T-helper 1 cell treated with Interleukin-12 subunit alpha and Interleukin-12 subunit beta and Interleukin-4 antibody, amounts not matched to agents 30 μg/mL and 1 μg/mL, for 36 hours (primary cell): ENCODE results near the gene FAM234B.

ENCODE experiments used
- H3K27ac Mint-ChIP-seq: one replicate; pipeline ENCODE4 v1.8.0; 2021; ENCODE audit warnings: mild to moderate bottlenecking, mixed read lengths
- H3K27me3 Mint-ChIP-seq: one replicate; pipeline ENCODE4 v1.8.0; 2021; ENCODE audit warnings: low read depth, mixed read lengths
- H3K36me3 Mint-ChIP-seq: one replicate; pipeline ENCODE4 v1.8.0; 2021; ENCODE audit warnings: low read depth, mixed read lengths
- H3K4me1 Mint-ChIP-seq: one replicate; pipeline ENCODE4 v1.8.0; 2021; ENCODE audit warnings: low read depth, mixed read lengths
- H3K4me3 Mint-ChIP-seq: one replicate; pipeline ENCODE4 v1.8.0; 2021; ENCODE audit warnings: mild to moderate bottlenecking, moderate library complexity, mixed read lengths
- H3K9me3 Mint-ChIP-seq: one replicate; pipeline ENCODE4 v1.8.0; 2021; ENCODE audit warnings: mixed read lengths

FAM234B gene

DNA sequence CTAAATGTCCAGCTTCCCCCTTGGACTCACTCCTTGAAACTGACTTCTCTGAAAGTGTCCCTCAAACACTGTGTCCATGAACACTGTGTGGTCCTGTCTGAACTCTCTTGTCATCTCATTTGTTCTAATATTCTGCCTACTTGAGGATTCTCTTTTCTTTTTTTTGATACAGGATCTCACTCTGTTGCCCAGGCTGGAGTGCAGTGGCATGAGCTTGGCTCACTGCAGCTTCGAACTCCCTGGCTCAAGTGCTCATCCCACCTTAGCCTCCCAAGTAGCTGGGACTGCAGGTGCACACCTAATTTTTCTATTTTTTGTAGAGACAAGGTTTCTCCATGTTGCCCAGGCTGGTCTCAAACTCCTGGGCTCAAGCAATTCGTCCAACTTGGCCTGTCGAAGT is 39.2 kb upstream of the FAM234B start:
- Mint-ChIP-seq H3K27ac (no peak overlapping the region), H3K27me3 (peaks cover 52% of the 10 kb centered on the region), H3K4me1 (peaks cover 10% of the 10 kb centered on the region), H3K4me3 (no peak overlapping the region), H3K9me3 (no peaks in the 10 kb centered on the region), H3K36me3 (no peaks in the 10 kb centered on the region)

DNA sequence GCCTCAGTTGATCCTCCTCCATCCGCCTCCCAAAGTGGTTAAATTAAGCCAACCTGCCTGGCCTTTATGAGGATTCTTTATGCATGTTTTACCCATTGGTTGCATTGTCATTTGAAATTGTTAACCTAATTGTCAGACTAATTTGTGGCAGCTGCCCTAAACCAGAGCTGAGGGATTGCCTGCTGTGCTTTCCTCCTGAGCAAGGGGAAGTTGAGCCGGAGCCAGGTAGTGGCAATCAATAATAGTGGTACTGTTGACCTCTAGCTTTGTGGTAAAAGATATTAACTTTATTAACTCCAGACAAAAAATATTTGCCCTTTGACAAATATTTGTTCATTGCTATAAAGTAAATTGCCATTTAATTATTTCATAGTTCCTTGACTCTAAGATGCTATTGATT is 38.5 kb upstream of the FAM234B start:
- Mint-ChIP-seq H3K9me3 (no peaks in the 10 kb centered on the region), H3K27ac (no peak overlapping the region), H3K4me3 (no peak overlapping the region), H3K4me1 (peaks cover 9% of the 10 kb centered on the region), H3K36me3 (no peaks in the 10 kb centered on the region), H3K27me3 (peaks cover 52% of the 10 kb centered on the region)

DNA sequence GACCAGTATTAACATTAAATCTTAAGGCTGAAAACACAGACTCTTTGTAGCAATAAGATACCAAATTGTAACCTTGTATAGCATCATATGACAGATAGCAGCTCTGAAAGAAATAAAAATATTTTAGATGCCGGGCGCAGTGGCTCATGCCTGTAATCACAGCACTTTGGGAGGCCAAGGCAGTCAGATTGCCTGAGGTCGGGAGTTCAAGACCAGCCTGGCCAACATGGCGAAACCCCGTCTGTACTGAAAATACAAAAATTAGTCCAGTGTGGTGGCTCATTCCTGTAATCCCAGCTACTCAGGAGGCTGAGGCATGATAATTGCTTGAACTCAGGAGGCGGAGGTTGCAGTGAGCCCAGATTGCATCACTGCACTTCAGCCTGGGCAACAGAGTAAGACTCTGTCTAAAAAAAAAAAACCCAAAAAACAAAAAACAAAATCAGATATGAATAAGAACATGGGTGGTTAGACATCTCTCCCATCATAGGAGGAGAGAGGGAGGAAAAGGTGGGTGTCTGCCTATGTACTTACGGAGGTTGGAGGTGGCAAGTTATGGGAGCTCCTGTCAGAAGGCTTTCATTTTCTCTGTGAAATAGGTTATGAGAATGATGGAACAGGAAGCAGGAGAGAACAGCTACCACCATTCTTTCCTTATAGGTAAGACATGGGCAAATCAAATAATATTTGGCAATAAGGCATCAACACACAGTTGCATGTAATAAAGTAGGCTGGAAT is 36.5 kb upstream of the FAM234B start:
- Mint-ChIP-seq H3K4me3 (no peak overlapping the region), H3K27ac (no peak overlapping the region), H3K9me3 (no peaks in the 10 kb centered on the region), H3K27me3 (peaks cover 48% of the 10 kb centered on the region), H3K4me1 (no peaks in the 10 kb centered on the region), H3K36me3 (no peaks in the 10 kb centered on the region)

DNA sequence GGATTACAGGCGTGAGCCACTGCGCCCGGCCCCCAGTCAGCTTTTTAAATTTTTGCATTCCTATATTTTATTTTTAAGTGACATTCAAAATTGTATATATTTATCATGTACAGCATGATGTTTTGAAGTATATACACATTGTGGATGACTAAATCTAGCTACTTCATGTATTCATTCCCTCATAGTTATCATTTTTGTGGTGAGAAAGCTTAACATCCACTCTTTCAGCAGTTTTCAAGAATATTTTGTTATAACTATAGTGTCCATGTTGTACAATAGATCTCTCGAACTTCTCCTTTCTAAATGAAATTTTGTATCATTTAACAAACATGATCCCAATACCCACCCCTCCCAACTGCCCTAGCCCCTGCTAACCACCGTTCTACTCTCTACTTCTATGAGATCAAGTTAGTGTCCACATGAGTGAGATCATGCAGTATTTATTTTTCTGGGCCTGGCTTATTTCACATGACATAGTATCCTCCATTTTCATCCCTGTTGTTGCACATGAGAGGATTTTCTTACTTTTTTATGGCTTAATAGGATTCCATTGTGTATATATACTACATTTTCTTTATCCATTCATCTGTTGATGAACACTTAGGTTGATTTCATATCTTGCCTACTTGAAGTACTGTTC is 35.3 kb upstream of the FAM234B start:
- H3K4me1 Mint-ChIP-seq = no peaks in the 10 kb centered on the region
- H3K27me3 Mint-ChIP-seq = peaks cover 38% of the 10 kb centered on the region
- H3K4me3 Mint-ChIP-seq = no peak overlapping the region
- no peaks in the 10 kb centered on the region for H3K36me3 Mint-ChIP-seq
- H3K9me3 Mint-ChIP-seq = no peaks in the 10 kb centered on the region
- no peak overlapping the region for H3K27ac Mint-ChIP-seq

DNA sequence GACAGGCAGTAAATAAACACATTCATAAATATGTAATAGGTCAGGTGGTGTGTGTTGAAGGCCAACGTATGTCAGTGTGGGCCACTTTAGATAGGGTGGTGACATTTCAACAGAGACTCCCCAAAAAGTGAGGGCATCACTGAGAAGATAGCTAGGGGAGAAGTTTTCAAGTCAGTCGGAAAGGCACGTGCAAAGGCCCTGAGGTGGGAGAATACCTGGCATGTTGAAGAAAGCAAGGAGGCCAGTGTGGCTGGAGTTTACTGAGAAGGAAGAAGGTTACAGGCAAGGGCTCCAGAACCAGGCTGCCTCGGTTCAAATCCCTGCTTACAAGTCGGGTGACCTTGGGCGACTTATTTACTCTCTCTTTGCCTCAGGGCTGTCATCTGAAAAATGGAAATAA is 33.1 kb upstream of the FAM234B start:
- no peaks in the 10 kb centered on the region for H3K36me3 Mint-ChIP-seq
- H3K9me3 Mint-ChIP-seq = no peaks in the 10 kb centered on the region
- H3K27ac Mint-ChIP-seq = no peak overlapping the region
- peaks cover 29% of the 10 kb centered on the region for H3K27me3 Mint-ChIP-seq
- no peak overlapping the region for H3K4me3 Mint-ChIP-seq
- no peaks in the 10 kb centered on the region for H3K4me1 Mint-ChIP-seq

DNA sequence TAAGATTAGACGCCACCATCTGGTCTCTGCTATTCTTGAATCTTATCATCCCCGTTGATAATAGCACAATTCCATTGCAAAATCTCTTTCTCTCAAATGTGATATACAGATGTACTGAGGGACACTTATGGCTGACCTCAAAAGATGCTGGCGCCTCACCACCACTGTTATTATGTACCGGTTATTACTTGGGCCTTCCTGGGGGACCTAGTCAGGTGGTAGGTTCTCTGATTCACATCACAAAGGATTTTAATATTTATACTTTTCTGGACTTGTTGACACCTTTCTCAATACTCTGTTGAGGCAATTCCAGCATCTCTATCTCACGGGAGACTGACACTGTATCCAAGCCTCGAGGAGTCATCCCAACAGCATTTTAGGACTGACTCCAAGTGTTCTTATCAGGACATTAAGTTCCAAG is 21.3 kb upstream of the FAM234B start:
- no peak overlapping the region for H3K27ac Mint-ChIP-seq
- H3K27me3 Mint-ChIP-seq = peaks cover 44% of the 10 kb centered on the region
- no peaks in the 10 kb centered on the region for H3K9me3 Mint-ChIP-seq
- no peaks in the 10 kb centered on the region for H3K4me1 Mint-ChIP-seq
- H3K36me3 Mint-ChIP-seq = no peaks in the 10 kb centered on the region
- no peak overlapping the region for H3K4me3 Mint-ChIP-seq

DNA sequence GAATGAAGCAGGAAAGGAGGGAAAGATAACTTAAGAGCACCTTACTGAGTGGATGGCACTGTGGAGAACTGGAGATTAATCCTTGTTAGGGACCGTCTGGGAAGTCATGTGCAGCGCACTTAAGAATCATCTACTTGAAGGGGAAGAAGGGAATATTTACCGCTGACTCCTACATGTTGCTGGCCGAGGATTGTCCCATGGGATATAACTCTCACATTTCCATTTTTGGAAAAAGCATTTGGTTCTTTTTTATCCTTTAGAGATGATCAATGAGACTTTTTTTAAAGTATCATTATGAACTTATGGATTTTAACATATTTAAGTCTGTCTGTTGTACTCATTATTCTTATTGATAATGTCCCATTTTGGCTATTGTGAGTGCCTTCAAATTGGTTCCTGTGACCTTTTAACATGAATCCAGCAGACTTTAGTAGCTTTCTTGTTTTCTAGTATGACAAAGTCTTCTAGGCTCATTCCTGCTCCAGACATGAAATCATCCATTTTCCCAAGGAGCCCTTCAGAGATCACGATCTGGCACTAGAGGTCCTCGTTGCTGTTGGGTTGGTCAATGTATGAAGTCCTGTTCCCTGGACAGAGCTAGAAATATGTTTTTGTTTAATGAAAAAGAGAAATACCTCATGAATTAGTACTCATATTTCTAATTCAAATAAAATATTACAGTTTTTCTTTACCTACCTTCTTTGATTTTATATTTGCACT is 20.2 kb upstream of the FAM234B start:
- Mint-ChIP-seq H3K36me3 (no peaks in the 10 kb centered on the region), H3K27me3 (peaks cover 45% of the 10 kb centered on the region), H3K9me3 (no peaks in the 10 kb centered on the region), H3K4me3 (no peak overlapping the region), H3K4me1 (no peaks in the 10 kb centered on the region), H3K27ac (no peak overlapping the region)

- H3K4me3 Mint-ChIP-seq = no peak overlapping the region
- H3K4me1 Mint-ChIP-seq = no peaks in the 10 kb centered on the region
- H3K36me3 Mint-ChIP-seq = no peaks in the 10 kb centered on the region
- no peak overlapping the region for H3K27ac Mint-ChIP-seq
- peaks cover 42% of the 10 kb centered on the region for H3K27me3 Mint-ChIP-seq
- H3K9me3 Mint-ChIP-seq = no peaks in the 10 kb centered on the region
These were observed 19.7 kb upstream of the FAM234B start for GRCh38 chr12:13024531-13024916.

- Mint-ChIP-seq H3K36me3 (no peaks in the 10 kb centered on the region), H3K27ac (no peak overlapping the region), H3K27me3 (peaks cover 42% of the 10 kb centered on the region), H3K4me1 (no peaks in the 10 kb centered on the region), H3K4me3 (no peak overlapping the region), H3K9me3 (no peaks in the 10 kb centered on the region)
These were observed 17.9 kb upstream of the FAM234B start for GRCh38 chr12:13026286-13026685.

GRCh38 chr12:13027032-13027431 is 17.1 kb upstream of the FAM234B start:
- Mint-ChIP-seq H3K27me3 (peaks cover 42% of the 10 kb centered on the region), H3K9me3 (no peaks in the 10 kb centered on the region), H3K27ac (no peak overlapping the region), H3K4me1 (no peaks in the 10 kb centered on the region), H3K4me3 (no peak overlapping the region), H3K36me3 (no peaks in the 10 kb centered on the region)

DNA sequence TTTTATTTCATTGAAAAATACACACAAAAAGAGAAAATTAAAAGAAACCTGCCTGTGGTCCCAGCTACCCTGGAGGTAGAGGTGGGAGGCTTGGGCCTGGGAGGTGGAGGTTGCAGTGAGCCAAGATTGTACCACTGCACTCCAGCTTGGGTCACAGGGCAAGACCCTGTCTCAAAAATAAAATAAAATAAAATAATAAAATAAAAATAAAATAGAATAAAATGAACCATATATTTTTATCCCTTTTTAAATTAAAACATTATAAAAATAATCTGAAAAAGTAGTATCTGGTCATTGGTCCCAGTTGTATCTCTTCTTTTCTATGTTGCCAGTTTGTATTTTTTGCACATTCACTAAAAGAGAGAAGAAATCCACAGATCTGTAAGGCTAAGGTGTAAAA is 16.7 kb upstream of the FAM234B start:
- Mint-ChIP-seq H3K9me3 (no peaks in the 10 kb centered on the region), H3K4me1 (no peaks in the 10 kb centered on the region), H3K27me3 (peaks cover 39% of the 10 kb centered on the region), H3K36me3 (no peaks in the 10 kb centered on the region), H3K4me3 (no peak overlapping the region), H3K27ac (no peak overlapping the region)

DNA sequence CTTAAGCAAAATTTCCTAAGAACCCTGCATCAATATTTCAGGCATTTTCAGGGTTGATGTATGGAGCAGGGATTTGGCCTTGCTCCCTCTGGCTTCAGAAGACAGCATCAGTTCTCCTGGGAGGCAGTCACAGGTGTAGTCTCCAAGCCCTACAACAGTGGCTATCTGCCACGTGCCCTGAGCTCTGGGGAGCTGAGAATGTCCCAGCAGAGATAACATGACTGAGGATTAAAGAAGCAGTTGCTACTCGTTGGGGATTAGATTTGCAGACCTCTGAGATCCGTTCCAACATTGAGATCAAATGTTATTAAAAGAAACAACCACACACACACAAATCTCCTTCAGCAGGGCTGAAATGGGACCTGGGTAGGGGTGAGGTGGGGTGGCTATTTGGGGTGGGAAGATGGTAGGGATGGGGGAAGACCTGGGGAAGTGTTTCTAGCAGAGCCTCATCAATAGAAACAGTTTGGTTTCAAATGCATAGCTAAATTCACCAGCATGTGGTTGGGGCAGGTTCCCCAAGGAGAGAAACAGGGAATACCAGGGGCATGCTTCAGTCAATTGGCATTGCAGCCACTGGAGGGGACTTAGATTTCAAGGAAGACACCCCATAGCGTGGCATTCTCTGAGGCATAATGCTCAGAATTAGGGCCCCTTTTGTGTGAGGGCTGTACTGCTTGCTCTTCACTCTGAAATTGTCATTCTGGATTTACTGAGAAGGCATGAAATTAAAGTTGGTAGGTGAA is 15.2 kb upstream of the FAM234B start:
- H3K27ac Mint-ChIP-seq = no peak overlapping the region
- peaks cover 33% of the 10 kb centered on the region for H3K27me3 Mint-ChIP-seq
- no peak overlapping the region for H3K4me3 Mint-ChIP-seq
- no peaks in the 10 kb centered on the region for H3K4me1 Mint-ChIP-seq
- H3K9me3 Mint-ChIP-seq = no peaks in the 10 kb centered on the region
- no peaks in the 10 kb centered on the region for H3K36me3 Mint-ChIP-seq

GRCh38 chr12:13030541-13031291 is 13.5 kb upstream of the FAM234B start:
- peaks cover 27% of the 10 kb centered on the region for H3K27me3 Mint-ChIP-seq
- H3K27ac Mint-ChIP-seq = no peak overlapping the region
- no peaks in the 10 kb centered on the region for H3K4me1 Mint-ChIP-seq
- H3K4me3 Mint-ChIP-seq = no peak overlapping the region
- H3K36me3 Mint-ChIP-seq = no peaks in the 10 kb centered on the region
- no peaks in the 10 kb centered on the region for H3K9me3 Mint-ChIP-seq

- peaks cover 18% of the 10 kb centered on the region for H3K27me3 Mint-ChIP-seq
- H3K27ac Mint-ChIP-seq = no peak overlapping the region
- H3K9me3 Mint-ChIP-seq = no peaks in the 10 kb centered on the region
- H3K4me1 Mint-ChIP-seq = no peaks in the 10 kb centered on the region
- H3K4me3 Mint-ChIP-seq = no peak overlapping the region
- no peaks in the 10 kb centered on the region for H3K36me3 Mint-ChIP-seq
These were observed 12.0 kb upstream of the FAM234B start for GRCh38 chr12:13032164-13032563.
